ENCODE data around the gene PKNOX2. TPM values are rescaled to one million over a fixed set of nuclear protein-coding genes. Genes with fewer than 3 reads are reported as not detected.

The PKNOX2 gene
- total RNA-seq, 1 experiment from 2014 or later = 3.7 TPM

- no peak for TF ChIP-seq ZNF317 (CRISPR knock-in tag; IDR thresholded peaks at IDR 0.05; ENCODE audit: borderline replicate concordance, low read depth)
- TF ChIP-seq AR (CRISPR knock-in tag; IDR thresholded peaks at IDR 0.05) = no peak
- no peak for TF ChIP-seq KAT7 (CRISPR knock-in tag; IDR thresholded peaks at IDR 0.05; ENCODE audit: borderline replicate concordance)
- TF ChIP-seq ZNF121 (CRISPR knock-in tag; IDR thresholded peaks at IDR 0.05) = no peak
- no peak for TF ChIP-seq OVOL2 (CRISPR knock-in tag; IDR thresholded peaks at IDR 0.05; ENCODE audit: borderline replicate concordance)
- no peak for TF ChIP-seq FOXP4 (CRISPR knock-in tag; IDR thresholded peaks at IDR 0.05)
Measured at GRCh38 chr11:125170510-125171031, 6.0 kb downstream of the PKNOX2 start (continued).

GRCh38 chr11:125171974-125172373, 7.4 kb downstream of the PKNOX2 start:
- Mint-ChIP-seq H3K36me3 (no peaks in the 10 kb centered on the region), H3K4me3 (no peak overlapping the region), H3K4me1 (peaks cover 60% of the 10 kb centered on the region), H3K27ac (no peak overlapping the region), H3K9me3 (no peaks in the 10 kb centered on the region), H3K27me3 (ENCODE audit: low read depth) (peaks cover 66% of the 10 kb centered on the region)
- CTCF ChIA-PET = no interaction called here
- ATAC-seq (no peak), DNase-seq (ENCODE audit: low spot score) (no peak)
- no peak for TF ChIP-seq E2F5 (CRISPR knock-in tag; IDR thresholded peaks at IDR 0.05)
- no peak for TF ChIP-seq NR1H2 (CRISPR knock-in tag; IDR thresholded peaks at IDR 0.05)
- TF ChIP-seq ZNF416 (CRISPR knock-in tag; IDR thresholded peaks at IDR 0.05) = no peak
- no peak for TF ChIP-seq CREM (CRISPR knock-in tag; IDR thresholded peaks at IDR 0.05)
- POLR2A ChIA-PET = interaction anchor here (1.0 kb wide), 1 partner anchor 119 kb away, joined by 3 read pairs; no protein-coding TSS in a partner anchor

DNA sequence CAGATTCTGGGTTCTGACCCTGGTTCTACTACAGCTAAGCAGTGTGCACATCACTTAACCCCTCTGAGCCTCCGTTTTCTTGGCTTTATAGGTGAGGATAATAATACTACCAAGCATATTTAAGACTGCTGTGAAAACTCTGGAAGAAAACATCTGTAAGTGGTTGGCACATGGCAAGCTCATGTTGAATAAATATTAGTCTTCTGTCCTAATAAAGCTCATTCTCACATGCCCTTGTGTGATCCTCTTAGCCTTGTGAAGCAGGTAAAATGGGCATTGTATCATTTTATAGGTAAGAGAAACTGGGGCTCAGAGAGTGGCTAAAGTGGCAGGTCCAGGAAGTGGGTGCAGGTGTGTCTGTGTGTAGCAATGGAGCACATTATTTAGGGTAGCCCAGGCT, 8.5 kb downstream of the PKNOX2 start:
- H3K4me1 Mint-ChIP-seq = peaks cover 59% of the 10 kb centered on the region
- ChIA-PET CTCF (no interaction called here), POLR2A (no interaction called here)
- peaks cover 55% of the 10 kb centered on the region for H3K27me3 Mint-ChIP-seq (ENCODE audit: low read depth)
- DNase-seq (ENCODE audit: low spot score) (no peak), ATAC-seq (no peak)
- H3K36me3 Mint-ChIP-seq = no peaks in the 10 kb centered on the region
- TF ChIP-seq ZNF671 (CRISPR knock-in tag; IDR thresholded peaks at IDR 0.05) (no peak), MXD4 (CRISPR knock-in tag; IDR thresholded peaks at IDR 0.05; ENCODE audit: borderline replicate concordance) (no peak), E2F1 (CRISPR knock-in tag; IDR thresholded peaks at IDR 0.05) (no peak)
- TF ChIP-seq, protein P1, sequence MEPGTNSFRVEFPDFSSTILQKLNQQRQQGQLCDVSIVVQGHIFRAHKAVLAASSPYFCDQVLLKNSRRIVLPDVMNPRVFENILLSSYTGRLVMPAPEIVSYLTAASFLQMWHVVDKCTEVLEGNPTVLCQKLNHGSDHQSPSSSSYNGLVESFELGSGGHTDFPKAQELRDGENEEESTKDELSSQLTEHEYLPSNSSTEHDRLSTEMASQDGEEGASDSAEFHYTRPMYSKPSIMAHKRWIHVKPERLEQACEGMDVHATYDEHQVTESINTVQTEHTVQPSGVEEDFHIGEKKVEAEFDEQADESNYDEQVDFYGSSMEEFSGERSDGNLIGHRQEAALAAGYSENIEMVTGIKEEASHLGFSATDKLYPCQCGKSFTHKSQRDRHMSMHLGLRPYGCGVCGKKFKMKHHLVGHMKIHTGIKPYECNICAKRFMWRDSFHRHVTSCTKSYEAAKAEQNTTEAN (CRISPR knock-in tag; IDR thresholded peaks at IDR 0.05) = no peak
- no peak overlapping the region for H3K27ac Mint-ChIP-seq
- H3K4me3 Mint-ChIP-seq = no peak overlapping the region
- no peaks in the 10 kb centered on the region for H3K9me3 Mint-ChIP-seq

Measured in WTC11 (cell line).